NCI-H1694 (cell line): ENCODE data around the gene SLC39A6.
"Not testable (repeated sequence)": the region's sequence is repeated elsewhere in the genome, so short reads cannot be mapped to it uniquely, and the experiment has no call there.

Experiments used
- DNase-seq: peaks from one replicate; lab custom pipeline; 2025; lab: John Stamatoyannopoulos, UW

Gene SLC39A6, protein sequence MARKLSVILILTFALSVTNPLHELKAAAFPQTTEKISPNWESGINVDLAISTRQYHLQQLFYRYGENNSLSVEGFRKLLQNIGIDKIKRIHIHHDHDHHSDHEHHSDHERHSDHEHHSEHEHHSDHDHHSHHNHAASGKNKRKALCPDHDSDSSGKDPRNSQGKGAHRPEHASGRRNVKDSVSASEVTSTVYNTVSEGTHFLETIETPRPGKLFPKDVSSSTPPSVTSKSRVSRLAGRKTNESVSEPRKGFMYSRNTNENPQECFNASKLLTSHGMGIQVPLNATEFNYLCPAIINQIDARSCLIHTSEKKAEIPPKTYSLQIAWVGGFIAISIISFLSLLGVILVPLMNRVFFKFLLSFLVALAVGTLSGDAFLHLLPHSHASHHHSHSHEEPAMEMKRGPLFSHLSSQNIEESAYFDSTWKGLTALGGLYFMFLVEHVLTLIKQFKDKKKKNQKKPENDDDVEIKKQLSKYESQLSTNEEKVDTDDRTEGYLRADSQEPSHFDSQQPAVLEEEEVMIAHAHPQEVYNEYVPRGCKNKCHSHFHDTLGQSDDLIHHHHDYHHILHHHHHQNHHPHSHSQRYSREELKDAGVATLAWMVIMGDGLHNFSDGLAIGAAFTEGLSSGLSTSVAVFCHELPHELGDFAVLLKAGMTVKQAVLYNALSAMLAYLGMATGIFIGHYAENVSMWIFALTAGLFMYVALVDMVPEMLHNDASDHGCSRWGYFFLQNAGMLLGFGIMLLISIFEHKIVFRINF

GRCh38 chr18:36129300-36130038 is at the start of gene SLC39A6, which contains the start of gene ELP2:
TSS of gene SLC39A6 (minus strand) at chr18:36129340. CDS start at chr18:36127007, 2,333 bp downstream.
TSS of gene ELP2 (plus strand) at chr18:36129899. CDS start at chr18:36129934, 35 bp downstream.
- peak; percentile 79 for DNase-seq

DNA sequence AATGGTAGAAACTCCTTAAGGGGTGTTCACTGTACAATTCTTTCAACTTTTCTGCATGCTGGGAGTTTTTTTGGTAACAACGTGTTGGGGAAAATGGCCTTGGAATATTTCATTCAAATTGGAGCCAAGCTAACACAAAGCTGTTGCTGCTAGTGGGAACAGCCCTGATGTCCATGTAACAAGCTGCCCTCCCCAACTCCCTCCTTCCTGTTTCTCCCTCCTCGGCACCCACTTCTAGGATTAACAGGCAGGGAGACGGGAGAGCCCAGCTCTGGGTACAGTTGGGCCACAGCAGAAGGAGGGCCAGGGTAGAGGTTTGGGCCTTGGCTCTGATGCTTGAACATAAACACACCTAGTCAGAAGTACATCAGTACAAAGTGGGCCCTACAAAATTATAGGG is 48.8 kb upstream of the SLC39A6 start:
- no peak for DNase-seq

GRCh38 chr18:36176711-36177110 is 47.6 kb upstream of the SLC39A6 start:
- no peak for DNase-seq

- no peak for DNase-seq
Observed at GRCh38 chr18:36176177-36176584, 47.0 kb upstream of the SLC39A6 start.

GRCh38 chr18:36175481-36175880 is 46.3 kb upstream of the SLC39A6 start:
- DNase-seq, result no peak

- no peak for DNase-seq
Observed at GRCh38 chr18:36169938-36170337, 40.8 kb upstream of the SLC39A6 start.

- DNase-seq, result not testable (repeated sequence)
Observed at GRCh38 chr18:36168296-36168695, 39.2 kb upstream of the SLC39A6 start.

DNA sequence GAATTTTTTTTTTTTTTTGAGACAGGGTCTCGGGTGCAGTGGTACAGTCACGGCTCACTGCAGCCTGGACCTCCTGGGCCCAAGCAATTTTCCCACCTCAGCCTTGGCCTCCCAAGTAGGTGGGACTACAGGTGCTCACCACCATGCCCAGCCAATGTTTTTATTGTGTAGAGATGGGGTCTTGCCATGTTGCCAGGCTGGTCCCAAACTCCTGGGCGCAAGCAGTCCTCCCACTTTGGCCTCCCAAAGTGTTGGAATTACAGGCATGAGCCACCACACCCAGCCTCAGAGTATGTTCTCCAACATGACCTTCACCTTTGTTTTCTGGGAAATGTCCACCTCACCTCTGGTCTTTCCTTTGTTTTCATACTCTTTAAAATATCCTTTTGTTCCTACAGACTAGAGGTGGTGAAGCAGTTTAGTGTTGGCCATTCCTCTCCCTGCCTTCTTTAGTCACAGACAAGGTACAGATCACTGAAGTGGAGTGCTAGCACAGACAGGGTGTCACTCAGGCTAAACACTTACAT is 38.6 kb upstream of the SLC39A6 start:
- DNase-seq, result no peak

DNA sequence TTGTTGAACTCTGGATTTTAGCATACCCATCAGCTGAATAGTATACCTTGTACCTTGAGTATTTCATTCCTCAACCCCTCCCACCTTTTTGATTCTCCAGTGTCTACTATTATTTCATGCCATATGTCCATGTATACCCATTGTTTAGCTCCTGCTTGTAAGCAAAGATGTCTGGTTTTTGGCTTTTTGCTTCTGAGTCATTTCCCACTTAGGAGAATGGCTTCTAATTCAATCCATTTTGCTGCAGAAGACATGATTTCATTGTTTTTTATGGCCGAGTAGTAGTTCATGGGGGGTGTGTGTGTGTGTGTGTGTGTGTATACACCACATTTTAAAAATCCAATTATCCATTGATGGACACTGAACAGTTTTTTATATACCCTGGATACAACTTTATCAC is 33.8 kb upstream of the SLC39A6 start:
- DNase-seq, result no peak

DNA sequence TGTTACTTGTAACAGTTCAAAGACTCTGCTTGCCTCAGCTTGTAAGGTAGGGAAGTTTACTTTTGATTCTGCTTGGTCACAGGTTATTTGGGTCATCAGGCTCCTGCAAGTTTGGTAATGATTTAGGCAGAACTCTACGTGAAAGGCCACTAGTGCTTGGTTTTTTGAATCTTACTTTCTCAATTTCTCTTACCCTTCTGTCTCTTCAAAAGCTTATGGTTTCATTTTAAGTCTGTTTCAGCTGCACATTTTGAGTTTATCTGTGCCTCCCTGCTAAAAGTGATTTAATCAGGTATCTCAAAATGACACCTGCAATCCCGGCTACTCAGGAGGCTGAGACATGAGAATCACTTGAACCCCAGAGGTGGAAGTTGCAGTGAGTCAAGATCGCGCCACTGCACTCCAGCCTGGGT is 31.8 kb upstream of the SLC39A6 start:
- DNase-seq, result no peak

- no peak for DNase-seq
Observed at GRCh38 chr18:36158266-36158867, 29.2 kb upstream of the SLC39A6 start.

DNA sequence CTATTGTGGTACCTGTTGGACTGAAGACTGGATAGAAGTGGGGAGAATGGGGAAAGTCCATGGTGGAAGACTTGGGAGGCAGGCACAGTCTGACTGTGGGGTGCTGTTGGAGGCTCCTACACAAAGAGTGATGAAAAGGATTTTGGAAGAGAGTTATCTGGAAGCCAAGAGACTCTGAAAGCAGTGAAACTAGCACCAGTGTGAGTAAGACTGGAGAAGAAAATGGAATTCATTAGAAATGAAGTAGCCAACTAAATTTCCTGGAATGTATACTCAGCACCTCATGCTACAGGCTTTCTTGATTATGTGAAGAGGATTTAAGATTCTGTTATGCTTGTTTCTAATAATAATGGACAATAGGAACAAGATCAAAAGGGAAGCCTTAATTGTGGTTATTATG is 28.3 kb upstream of the SLC39A6 start:
- DNase-seq, result no peak

DNA sequence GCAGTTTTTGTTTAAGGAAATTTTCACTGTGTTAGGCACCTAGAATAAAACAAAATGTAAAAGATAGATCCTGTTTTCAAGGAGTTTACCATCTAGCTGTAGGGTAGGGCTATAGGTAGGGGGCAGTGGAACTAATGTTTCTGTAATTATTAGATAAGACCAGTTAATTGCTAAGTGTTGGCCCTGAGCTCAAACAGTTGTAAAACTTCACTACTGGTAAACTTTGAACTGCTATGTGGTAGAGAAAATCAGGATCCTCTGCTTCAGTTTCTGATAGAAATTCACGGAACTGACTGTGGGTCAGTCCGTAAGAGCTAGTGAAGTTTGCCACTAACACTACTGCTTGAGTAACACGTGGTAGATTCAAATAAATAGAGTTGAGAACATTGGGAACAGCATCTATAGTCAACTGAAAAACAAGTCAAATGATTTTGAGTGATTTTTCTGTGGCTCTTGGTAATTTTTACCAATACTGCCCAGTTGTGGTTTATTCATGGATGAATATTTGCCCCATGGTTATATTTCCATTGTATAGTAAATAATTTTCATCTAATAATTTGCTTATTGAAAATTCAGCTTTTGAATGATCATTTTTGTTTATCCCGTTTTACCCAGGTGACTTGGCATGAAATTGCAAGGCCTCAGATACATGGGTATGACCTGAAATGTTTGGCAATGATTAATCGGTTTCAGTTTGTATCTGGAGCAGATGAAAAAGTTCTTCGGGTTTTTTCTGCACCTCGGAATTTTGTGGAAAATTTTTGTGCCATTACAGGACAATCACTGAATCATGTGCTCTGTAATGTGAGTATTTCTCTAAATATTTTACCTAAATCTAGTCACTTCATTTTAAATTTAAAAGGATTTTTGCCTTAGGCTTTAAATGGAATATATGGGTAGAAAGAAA is 27.0 kb upstream of the SLC39A6 start:
- no peak for DNase-seq

GRCh38 chr18:36153771-36154170 is 24.6 kb upstream of the SLC39A6 start:
- no peak for DNase-seq

GRCh38 chr18:36153203-36153602 is 24.1 kb upstream of the SLC39A6 start:
- DNase-seq, result no peak

DNA sequence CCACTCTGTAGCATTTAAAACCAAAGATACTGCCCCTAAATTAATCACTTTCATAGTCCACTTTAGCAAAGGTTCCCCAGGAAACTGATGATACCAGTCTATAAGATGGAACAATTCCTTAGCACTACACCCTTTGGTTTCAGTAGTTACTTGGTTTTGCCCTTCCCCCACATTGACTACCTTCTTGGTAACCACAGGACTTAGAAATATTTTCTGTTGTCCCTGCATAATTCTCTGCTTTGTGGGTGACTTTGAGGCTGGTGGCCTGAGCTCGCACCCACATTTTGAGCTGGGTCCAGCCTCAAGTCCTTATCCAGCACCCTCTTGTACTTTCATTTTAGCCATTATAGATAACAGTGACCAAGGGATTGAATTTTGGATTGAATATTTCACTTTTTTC is 23.6 kb upstream of the SLC39A6 start:
- DNase-seq, result no peak

DNA sequence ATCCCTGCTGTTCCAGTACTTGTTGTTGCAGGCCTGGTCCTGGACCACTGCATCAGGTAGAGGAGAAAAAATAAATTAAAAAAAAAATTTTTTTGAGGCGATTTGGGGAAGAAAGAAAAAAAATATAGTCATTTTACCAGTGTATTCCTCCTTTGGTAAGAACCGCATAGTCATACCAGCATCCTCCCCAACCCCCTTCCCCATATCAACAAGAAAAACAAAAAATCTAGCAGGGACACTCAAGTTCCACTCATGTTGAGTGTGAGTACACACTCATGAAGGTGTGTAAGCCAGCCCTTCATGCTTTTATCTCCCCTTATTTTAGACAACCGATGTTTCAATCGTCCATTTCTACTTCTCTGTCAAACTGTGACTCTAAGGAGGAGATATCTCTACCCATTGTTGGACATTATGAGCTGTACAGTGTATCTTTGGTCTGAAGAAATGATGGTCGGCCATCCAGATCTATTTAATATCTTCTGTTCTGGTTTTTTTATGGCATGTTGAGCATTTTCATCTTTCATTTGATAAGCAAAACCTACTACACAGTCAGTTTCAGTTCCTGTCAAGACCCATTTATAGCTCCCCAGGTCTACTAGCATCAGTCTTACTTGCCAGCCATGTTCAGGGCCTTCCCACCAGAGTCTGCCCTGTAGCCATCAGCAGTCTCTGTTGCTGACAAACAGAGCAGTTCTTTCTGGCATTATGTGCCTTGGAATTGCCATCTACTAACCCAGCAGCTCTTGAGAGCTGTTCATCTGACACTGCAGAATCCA is 20.6 kb upstream of the SLC39A6 start:
- no peak for DNase-seq

DNA sequence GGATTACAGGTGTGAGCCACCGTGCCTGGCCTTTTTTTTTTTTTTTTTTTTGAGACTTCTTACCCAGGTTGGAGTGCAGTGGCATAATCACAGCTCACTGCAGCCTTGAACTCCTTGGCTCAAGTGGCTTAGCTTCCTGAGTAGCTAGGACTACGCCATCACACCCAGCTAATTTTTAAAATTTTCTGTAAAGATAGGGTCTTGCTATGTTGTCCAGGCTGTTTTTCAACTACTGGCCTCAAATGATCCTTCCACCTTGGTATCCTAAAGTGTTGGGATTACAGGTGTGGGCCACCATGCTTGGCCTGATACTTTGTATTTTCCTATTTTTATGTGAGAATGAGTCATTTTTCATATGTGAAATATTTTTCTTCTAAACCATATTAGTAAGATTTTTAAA is 14.3 kb upstream of the SLC39A6 start:
- no peak for DNase-seq

DNA sequence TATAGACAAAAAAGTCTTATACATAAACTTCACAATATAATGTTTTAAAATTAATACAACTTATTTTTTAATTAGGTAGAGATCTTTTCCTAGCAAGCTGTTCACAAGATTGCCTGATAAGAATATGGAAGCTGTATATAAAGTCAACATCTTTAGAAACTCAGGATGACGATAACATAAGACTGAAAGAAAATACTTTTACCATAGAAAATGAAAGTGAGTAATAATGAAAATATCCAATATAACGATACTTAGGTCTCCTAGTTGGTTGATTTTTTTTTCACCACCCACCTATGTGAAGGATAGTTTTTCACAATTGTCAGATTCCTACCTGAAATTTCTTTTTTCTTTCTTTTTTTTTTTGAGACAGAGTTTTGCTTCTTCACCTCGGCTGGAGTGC is 13.6 kb upstream of the SLC39A6 start:
- no peak for DNase-seq

- no peak for DNase-seq
Observed at GRCh38 chr18:36141576-36141975, 12.4 kb upstream of the SLC39A6 start.
